HCT116 (cell line): ENCODE measurements around the gene IGSF3. TPM values are rescaled to one million over a fixed set of nuclear protein-coding genes. Genes with fewer than 3 reads are reported as not detected.

Experiments
- ATAC-seq: fragments of 200-7000 bp; cut with Tn5 transposase; 2 replicates; pipeline ENCODE4 v1.9.1; 2020; ENCODE audit warnings: mild to moderate bottlenecking, moderate library complexity
- BruUV-seq: library from RNA; stranded (reverse); fragments of 400-500 nt; replicated peaks from 2 replicates; lab custom pipeline; 2021; lab: Mats Ljungman, UMichigan
- CTCF ChIA-PET: fragments of 300-600 bp; sonication (Branson Sonifier 250); formaldehyde crosslinking; loops from one replicate; lab custom pipeline; 2021; ENCODE audit warnings: antibody characterized with exemption; lab: Charles Lee
- POLR2A ChIA-PET: fragments of 300-600, 350-600 bp; sonication (Branson Sonifier 250); formaldehyde crosslinking; loops from one replicate; lab custom pipeline; 2021; ENCODE audit warnings: antibody characterized with exemption; lab: Charles Lee
- RAD21 ChIA-PET, 2 experiments: fragments of 300-600 bp; sonication (Branson Sonifier 250); formaldehyde crosslinking; loops; one replicate each; lab custom pipeline; 2023; ENCODE audit warnings: low total read pairs in 2 of 2; ENCODE audit not compliant: uncharacterized antibody in 2 of 2, unreplicated experiment in 2 of 2, low non-redundant PET in 1 of 2; lab: Charles Lee
- DNase-seq: peaks from one replicate; pipeline ENCODE4 v3.0.0-alpha.2; 2010; ENCODE audit warnings: low read depth, low spot score
- H2AFZ ChIP-seq: fragments of 200-600 bp; shearing (Covaris generic), sonication (generic); 2 replicates; pipeline ENCODE4 v1.6.1; 2017; ENCODE audit warnings: low read depth, mixed run types, mixed read lengths, antibody characterized with exemption, low read length; ENCODE audit not compliant: poor library complexity, severe bottlenecking
- H3K27ac ChIP-seq: 2 replicates; pipeline ENCODE4 v1.5.1; 2012; ENCODE audit warnings: low read depth, low read length
- H3K27me3 ChIP-seq: fragments of 200-600 bp; sonication (generic); 2 replicates; pipeline ENCODE4 v1.6.1; 2016; ENCODE audit warnings: mixed run types, low read length, mixed read lengths; ENCODE audit not compliant: insufficient read depth
- H3K36me3 ChIP-seq, 2 experiments: fragments of 200-500 bp in 1 of 2; fragments of 200-600 bp in 1 of 2; sonication (Bioruptor generic) in 1 of 2; sonication (generic) in 1 of 2; 2 replicates each; pipeline versions ENCODE4 v1.5.1 to v1.6.1; 2014 to 2016; ENCODE audit warnings: low read length in 2 of 2, inconsistent platforms in 1 of 2, mixed read lengths in 1 of 2, mixed run types in 1 of 2; ENCODE audit not compliant: insufficient read depth in 2 of 2, control insufficient read depth in 1 of 2
- H3K4me1 ChIP-seq, 2 experiments: fragments of 200-600 bp in 1 of 2; sonication (generic) in 1 of 2; 2 replicates each; pipeline versions ENCODE4 v1.5.1 to v1.6.1; 2012 to 2017; ENCODE audit warnings: low read length in 2 of 2, inconsistent platforms in 1 of 2, mild to moderate bottlenecking in 1 of 2, mixed read lengths in 1 of 2, mixed run types in 1 of 2, moderate library complexity in 1 of 2; ENCODE audit not compliant: insufficient read depth in 2 of 2, control insufficient read depth in 1 of 2
- H3K4me2 ChIP-seq: fragments of 200-600 bp; sonication (generic); 2 replicates; pipeline ENCODE4 v1.6.1; 2017; ENCODE audit warnings: mixed run types, low read length, mixed read lengths
- H3K4me3 ChIP-seq, 2 experiments: fragments of 200-600 bp in 1 of 2; sonication (generic) in 1 of 2; replicated peaks in 1 of 2; 2 replicates each; pipeline ENCODE4 v1.5.1; 2011 to 2016; ENCODE audit warnings: low read length in 2 of 2, control low read depth in 1 of 2, low read depth in 1 of 2, mild to moderate bottlenecking in 1 of 2, mixed read lengths in 1 of 2, mixed run types in 1 of 2
- H3K79me2 ChIP-seq: fragments of 200-600 bp; sonication (generic); 2 replicates; pipeline ENCODE4 v1.6.1; 2017; ENCODE audit warnings: mild to moderate bottlenecking, mixed run types, low read length, moderate library complexity, mixed read lengths; ENCODE audit not compliant: insufficient read depth
- H3K9ac ChIP-seq: fragments of 200-600 bp; sonication (generic); 2 replicates; pipeline ENCODE4 v1.6.1; 2016; ENCODE audit warnings: low read length, mixed read lengths
- H3K9me2 ChIP-seq: fragments of 200-600 bp; sonication (generic), shearing (Covaris generic); 2 replicates; pipeline ENCODE4 v1.6.1; 2017; ENCODE audit warnings: mixed run types, mild to moderate bottlenecking, moderate library complexity; ENCODE audit not compliant: insufficient read depth
- H3K9me3 ChIP-seq, 2 experiments: fragments of 200-500 bp in 1 of 2; fragments of 200-600 bp in 1 of 2; sonication (Bioruptor generic) in 1 of 2; sonication (generic) in 1 of 2; 2 replicates each; pipeline ENCODE4 v1.6.1; 2014 to 2017; ENCODE audit warnings: low read length in 2 of 2, mixed read lengths in 2 of 2, inconsistent platforms in 1 of 2, low read depth in 1 of 2, mild to moderate bottlenecking in 1 of 2, mixed run types in 1 of 2, moderate library complexity in 1 of 2; ENCODE audit not compliant: control insufficient read depth in 1 of 2, insufficient read depth in 1 of 2
- H4K20me1 ChIP-seq: fragments of 200-600 bp; sonication (generic), shearing (Covaris generic); 2 replicates; pipeline ENCODE4 v1.6.1; 2017; ENCODE audit warnings: mixed run types, mild to moderate bottlenecking, moderate library complexity; ENCODE audit not compliant: insufficient read depth
- CBX3 ChIP-seq: IDR thresholded peaks from 2 replicates; pipeline ENCODE4 v1.6.1; 2012; ENCODE audit warnings: low read depth
- EGR1 ChIP-seq: IDR thresholded peaks from 2 replicates; pipeline ENCODE4 v1.6.1; 2012; ENCODE audit warnings: low read depth
- EZH2 ChIP-seq: fragments of 200-600 bp; sonication (generic); IDR thresholded peaks from 2 replicates; pipeline ENCODE4 v1.6.1; 2017; ENCODE audit warnings: antibody characterized with exemption, mixed run types
- POLR2AphosphoS5 ChIP-seq: IDR thresholded peaks from 2 replicates; pipeline ENCODE4 v1.6.1; 2011; ENCODE audit warnings: mild to moderate bottlenecking, low read depth, low read length, moderate library complexity
- intact Hi-C: fragments of 100-400 bp; cut with micrococcal nuclease; formaldehyde crosslinking; loops from 2 replicates; pipeline ENCODE4 v1.10.0; 2022
- microRNA counts: library from miRNA; unstranded; fragments of <30 nt; microRNA quantifications from one replicate; lab custom pipeline; 2015
- microRNA-seq: library from miRNA; unstranded; fragments of <30 nt; microRNA quantifications from one replicate; pipeline ENCODE4, GENCODE V29; 2016; ENCODE audit warnings: borderline number of aligned reads
- total RNA-seq: library from RNA; stranded (reverse); gene quantifications from one replicate; pipeline ENCODE4 v1.2.1, GENCODE V29; 2021; ENCODE audit not compliant: unreplicated experiment

Gene IGSF3
- total RNA-seq, 1 experiment from 2014 or later: 18.6 TPM

DNA sequence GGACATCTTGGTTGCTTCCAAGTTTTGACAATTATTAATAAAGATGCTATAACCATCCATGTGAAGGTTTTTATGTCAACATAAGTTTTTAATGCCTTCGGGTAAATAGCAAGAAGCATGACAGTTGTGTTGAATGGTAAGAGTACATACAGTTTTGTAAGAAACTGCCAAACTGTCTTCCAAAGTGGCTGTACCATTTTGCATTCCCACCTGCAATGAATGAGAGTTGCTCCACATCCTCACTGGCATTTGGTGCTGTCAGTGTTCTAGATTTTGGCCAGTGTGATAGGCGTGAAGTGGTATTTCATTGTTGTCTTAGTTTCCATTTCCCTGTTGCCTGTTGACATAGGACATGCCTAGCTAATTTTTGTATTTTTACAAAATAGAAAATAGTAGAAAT lies 142.1 kb downstream of the IGSF3 start:
- no peak for ATAC-seq
- RAD21 ChIA-PET: no interaction called here

More for the DNA sequence above, 142.1 kb downstream of the IGSF3 start:
- Histone ChIP-seq H3K9ac (no peak overlapping the region), H3K79me2 (no peaks in the 10 kb centered on the region), H3K27ac (no peak overlapping the region), H3K27me3 (no peaks in the 10 kb centered on the region), H4K20me1 (no peaks in the 10 kb centered on the region), H3K9me2 (0 out of 2 replicates have a peak, but pooled peaks cover 3% of the 10 kb centered on the region), H3K4me3 (no peak overlapping the region), H3K9me3 (no peaks in the 10 kb centered on the region), H3K36me3 (no peaks in the 10 kb centered on the region), H3K4me2 (no peak overlapping the region), H2AFZ (no peak overlapping the region), H3K4me1 (no peaks in the 10 kb centered on the region)
- ChIA-PET CTCF (no interaction called here), POLR2A (no interaction called here)
- no TSS peak for BruUV-seq
- intact Hi-C loops: no loop called here
- TF ChIP-seq EZH2 (no peak), CBX3 (no peak), EGR1 (no peak), POLR2AphosphoS5 (no peak)
- DNase-seq: no peak

MicroRNAs encoded within 50 kb of the gene (microRNA counts, 767-probe panel; counts per million panel counts)
- microRNA hsa-miR-320b (lab: Ali Mortazavi, UCI) (not detected), microRNA hsa-miR-548ac (lab: Ali Mortazavi, UCI) (not detected)

Small RNA genes lying within 50 kb of the gene (microRNA-seq; reads per million reads assigned to microRNA genes)
- not detected for gene MIR320B1
- not detected for gene MIR548AC

Other genes starting within 250 kb of the IGSF3 start
- gene CD58, start 96.7 kb downstream of the IGSF3 start, total RNA-seq: 18.0 TPM
- 0.57 TPM for gene CD2, start 86.7 kb upstream of the IGSF3 start, total RNA-seq
- gene PTGFRN, start 242.2 kb upstream of the IGSF3 start, total RNA-seq: 60.6 TPM